Epithelial cell of esophagus (primary cell): Measurements from ENCODE around the gene TCOF1.
A peak's percentile ranks its signal among the peaks of the same experiment; 100 is the strongest.

Experiments
- DNase-seq: peaks from one replicate; pipeline ENCODE4 v3.0.0; 2010; ENCODE audit warnings: low read depth
- H3K4me3 ChIP-seq: 2 replicates; pipeline ENCODE4 v1.5.1; 2011; ENCODE audit warnings: mild to moderate bottlenecking, low read length, control low read depth
- TF ChIP-seq, protein P1 (sequence below): IDR thresholded peaks from 2 replicates; pipeline ENCODE4 v1.5.1; 2011; ENCODE audit warnings: low read depth, mild to moderate bottlenecking, low read length, control low read depth, inconsistent platforms; ENCODE audit not compliant: insufficient read depth; ENCODE audit errors: missing control alignments

TCOF1 gene

DNA sequence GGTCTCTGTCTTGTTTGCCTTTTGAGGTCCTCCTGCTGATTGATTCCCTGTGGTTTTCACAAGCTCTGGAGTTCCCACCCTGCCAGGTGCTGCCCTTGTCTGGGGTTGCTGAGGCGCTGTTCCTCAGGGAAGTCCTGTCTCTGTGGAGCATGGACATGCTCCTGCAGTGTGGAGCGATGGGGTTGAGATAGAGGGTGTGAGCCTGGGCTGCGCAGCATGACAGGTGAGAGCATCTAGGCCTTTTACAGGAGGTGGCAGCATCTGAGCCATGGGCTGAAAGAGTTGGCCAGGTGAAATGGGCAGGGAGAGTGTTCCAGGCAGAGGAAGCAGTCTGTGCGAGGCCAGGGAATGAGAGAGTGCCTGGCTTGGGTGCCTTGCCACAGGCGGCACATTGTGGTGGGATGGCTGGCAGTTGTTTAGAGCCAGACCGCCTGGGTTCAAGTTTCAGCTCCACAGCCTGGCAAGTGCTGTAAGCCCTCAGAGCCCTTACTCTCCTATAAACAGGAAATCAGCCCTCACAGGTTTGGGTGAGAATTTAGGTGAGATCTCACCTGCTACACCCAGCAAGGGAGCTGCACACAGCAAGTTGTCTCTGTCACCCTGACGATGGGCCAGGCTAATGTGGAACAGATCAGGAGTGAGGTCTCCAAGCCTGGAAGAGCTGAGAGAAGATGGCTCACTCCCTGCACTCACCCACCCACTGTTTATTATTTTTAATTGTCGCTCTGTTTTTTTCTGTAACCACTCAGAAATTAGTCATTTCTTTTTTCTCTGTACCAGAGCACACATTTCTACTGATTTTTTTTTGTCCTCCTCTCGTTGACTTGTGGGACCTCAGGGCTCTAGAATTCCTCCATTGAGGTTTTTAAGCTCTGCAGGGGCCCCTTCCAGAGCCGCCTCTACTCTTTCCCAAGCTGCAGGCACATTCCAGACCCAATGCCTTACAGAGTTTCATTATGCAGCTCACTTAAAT lies 19.6 kb downstream of the TCOF1 start:
- DNase-seq = no peak
- TF ChIP-seq, protein P1, sequence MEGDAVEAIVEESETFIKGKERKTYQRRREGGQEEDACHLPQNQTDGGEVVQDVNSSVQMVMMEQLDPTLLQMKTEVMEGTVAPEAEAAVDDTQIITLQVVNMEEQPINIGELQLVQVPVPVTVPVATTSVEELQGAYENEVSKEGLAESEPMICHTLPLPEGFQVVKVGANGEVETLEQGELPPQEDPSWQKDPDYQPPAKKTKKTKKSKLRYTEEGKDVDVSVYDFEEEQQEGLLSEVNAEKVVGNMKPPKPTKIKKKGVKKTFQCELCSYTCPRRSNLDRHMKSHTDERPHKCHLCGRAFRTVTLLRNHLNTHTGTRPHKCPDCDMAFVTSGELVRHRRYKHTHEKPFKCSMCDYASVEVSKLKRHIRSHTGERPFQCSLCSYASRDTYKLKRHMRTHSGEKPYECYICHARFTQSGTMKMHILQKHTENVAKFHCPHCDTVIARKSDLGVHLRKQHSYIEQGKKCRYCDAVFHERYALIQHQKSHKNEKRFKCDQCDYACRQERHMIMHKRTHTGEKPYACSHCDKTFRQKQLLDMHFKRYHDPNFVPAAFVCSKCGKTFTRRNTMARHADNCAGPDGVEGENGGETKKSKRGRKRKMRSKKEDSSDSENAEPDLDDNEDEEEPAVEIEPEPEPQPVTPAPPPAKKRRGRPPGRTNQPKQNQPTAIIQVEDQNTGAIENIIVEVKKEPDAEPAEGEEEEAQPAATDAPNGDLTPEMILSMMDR = no peak

DNA sequence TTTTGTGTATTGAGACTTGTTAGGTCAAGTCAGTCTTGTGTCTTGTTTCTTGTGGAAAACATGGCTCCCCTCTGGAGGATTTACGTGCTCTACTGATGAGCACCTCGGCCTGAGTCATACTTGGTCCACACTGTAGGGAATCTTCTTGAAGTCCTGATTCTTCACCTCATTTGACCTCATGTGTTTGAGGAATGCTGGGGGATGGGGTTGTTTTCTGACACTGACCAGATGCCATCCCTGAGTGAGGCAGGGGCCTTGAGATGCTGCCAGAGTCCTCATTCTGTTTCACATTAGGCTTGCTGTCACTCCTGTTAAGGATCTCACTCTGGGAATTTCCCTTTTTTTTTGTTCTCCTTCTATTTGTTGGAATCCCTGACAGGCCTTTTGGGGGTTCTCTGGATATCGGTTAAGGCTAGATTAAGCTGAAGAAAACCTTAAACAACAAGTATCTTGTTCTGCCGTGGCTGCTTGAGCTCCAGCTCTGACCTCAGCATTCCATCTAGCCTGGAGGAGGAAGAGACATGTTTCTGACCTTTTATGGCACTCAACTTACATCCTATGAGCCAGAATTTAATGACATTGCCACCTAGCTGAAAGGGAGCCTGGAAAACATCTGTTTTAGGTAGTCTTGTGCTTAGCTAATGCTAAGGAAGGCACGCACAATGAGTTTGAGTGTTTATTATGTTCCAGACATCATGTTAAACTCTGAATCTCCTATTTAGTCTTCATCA lies 20.6 kb downstream of the TCOF1 start:
- peak; percentile 78 for DNase-seq
- TF ChIP-seq, protein P1 = no peak
- no peak overlapping the region for H3K4me3 ChIP-seq

More for the DNA sequence above, 19.6 kb downstream of the TCOF1 start:
- H3K4me3 ChIP-seq = no peak overlapping the region

DNA sequence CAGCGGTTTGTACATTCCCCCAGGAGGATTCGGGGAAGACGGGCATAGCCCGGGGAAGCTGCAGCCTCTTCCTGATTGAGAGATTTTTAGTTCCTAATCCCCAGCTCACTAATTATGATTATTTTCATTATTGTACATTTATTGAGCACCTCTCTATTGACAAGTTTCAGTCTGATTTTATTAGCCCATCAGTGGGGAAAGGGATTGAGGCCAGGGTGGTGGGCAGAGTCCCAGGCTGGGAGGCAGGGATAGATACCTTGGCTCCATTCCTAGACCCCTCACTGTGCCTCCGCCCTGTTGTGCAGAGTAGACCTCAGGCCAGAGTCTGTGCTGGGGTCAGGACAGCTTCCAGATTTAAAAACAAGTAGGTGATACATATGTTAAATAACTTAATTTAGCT lies 27.2 kb downstream of the TCOF1 start:
- TF ChIP-seq, protein P1 = no peak
- DNase-seq = no peak
- no peak overlapping the region for H3K4me3 ChIP-seq

DNA sequence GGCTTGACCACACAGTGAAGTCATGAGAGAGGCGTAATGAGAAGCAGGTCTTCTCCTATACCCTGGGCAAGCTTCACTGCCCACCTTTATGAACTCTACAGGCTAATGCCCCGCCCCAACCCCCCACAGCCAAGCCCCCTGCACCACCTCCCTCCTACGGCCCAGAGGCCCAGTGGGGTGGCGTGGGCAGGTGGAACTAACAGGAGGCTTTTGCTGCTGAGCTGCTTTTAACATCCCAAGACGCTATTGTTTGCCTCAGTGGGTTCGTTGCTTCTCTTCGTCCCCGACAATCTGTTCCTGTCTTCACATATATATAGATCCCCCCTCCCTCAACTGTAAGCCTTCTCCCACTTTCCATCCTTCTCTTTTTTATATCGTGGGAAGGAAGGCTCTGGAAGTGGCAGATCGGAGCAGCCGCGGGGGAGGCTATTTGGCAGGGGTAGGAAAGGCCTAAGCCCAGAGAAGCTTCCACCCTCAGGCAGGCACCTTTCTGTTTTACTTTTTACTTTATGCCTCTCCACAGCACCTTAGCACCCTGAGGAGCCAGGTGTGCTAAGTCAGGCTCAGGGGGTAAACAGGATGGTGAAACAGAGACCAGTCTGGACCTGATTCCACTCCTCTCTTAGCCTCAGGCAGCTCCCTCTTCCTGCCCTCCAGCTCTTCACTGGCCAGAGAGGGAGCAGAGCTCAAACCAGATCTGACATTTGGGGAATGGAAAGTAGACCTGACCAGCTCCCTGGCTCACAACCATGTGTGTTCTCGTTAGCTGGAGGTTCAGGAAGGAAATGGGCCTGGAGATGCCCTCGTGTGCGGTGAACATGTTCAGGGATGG lies 28.7 kb downstream of the TCOF1 start:
- no peak overlapping the region for H3K4me3 ChIP-seq
- TF ChIP-seq, protein P1 = no peak
- DNase-seq = peak; percentile 38

DNA sequence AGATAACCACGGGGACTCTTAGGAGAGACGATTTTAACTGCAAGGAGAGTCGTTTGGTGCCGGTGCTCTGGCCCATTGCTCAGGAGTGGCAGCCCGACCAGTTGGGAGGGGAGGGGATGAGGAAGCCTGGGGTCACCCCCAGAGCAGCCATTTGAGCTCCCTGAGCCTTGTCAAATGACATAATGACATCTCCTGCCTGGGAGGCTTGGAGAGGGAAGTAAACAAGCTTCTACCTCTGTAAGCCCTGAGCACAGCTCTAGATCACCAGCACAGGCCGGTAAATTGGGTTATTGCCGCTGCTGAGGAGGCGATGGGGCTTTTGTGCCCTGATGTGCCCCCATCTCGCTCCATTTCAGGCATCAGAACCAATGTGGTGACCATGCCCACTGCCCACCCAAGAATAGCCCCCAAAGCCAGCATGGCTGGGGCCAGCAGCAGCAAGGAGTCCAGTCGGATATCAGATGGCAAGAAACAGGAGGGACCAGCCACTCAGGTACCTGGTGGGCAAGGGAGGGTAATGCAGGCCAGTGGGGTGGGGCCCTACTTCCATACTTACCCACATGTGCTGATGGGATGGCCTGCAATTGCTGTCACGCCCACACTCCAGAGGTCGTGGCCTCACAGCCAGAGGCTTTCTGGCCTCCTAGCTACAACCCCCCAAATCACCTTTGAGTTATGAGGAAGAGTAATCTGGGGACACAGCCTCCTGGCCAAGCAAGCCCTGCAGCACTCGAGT lies 32.2 kb downstream of the TCOF1 start:
- TF ChIP-seq, protein P1 = no peak
- DNase-seq = no peak
- H3K4me3 ChIP-seq = no peak overlapping the region
